Measurements from ENCODE around the gene ANXA7. TPM values are rescaled to one million over a fixed set of nuclear protein-coding genes. Genes with fewer than 3 reads are reported as not detected.

ANXA7 gene
- total and polyA plus RNA-seq, 2 donors (not counting 3 experiments of a cell fraction or from before 2014, with no cell fraction given): 56.5 to 81.6 TPM

DNA sequence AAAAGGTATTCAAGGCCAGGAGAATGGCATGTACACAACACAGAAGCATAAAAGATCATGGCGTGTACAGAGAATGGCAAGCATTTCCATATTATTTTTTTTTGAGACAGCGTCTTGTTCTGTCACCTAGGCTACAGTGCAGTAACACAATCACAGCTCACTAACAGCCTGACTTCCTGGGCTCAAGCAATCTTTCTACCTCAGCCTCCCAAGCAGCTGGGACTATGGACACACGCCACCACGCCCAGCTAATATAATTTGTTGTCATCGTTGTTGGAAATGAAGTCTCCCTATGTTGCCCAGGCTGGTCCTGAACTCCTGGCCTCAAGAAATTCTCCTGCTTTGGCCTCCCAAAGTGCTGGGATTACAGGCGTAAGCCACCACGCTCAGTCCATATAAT lies 27.3 kb downstream of the ANXA7 start:
- Histone ChIP-seq H3K9ac (replicated peaks; ENCODE audit: extremely low read depth, insufficient read depth, low read length) (no peak overlapping the region), H2AFZ (ENCODE audit: low read depth, low read length) (no peak overlapping the region), H3K27ac (ENCODE audit: insufficient read depth, low read depth, low read length) (no peak overlapping the region), H3K36me3 (ENCODE audit: control insufficient read depth in 2 of 2, extremely low read depth in 1 of 2, insufficient read depth in 2 of 2, low read length in 2 of 2) (peaks cover 10 to 11% of the 10 kb centered on the region in 2 experiments), H3K27me3 (ENCODE audit: control insufficient read depth in 2 of 2, insufficient read depth in 2 of 2, low read length in 2 of 2) (no peaks in the 10 kb centered on the region), H3K9me3 (replicated peaks; ENCODE audit: control insufficient read depth, insufficient read depth, low read length) (no peaks in the 10 kb centered on the region), H4K20me1 (replicated peaks; ENCODE audit: control insufficient read depth, extremely low read depth, insufficient read depth, low read length) (peaks cover 2% of the 10 kb centered on the region), H3K4me2 (ENCODE audit: insufficient read depth, low read length) (no peak overlapping the region), H3K9me1 (replicated peaks; ENCODE audit: control insufficient read depth, extremely low read depth, insufficient read depth, low read length) (no peaks in the 10 kb centered on the region), H3K79me2 (ENCODE audit: control insufficient read depth, insufficient read depth, low read length) (no peaks in the 10 kb centered on the region), H3K4me3 (replicated peaks in 1 of 3; ENCODE audit: insufficient read depth in 1 of 3, low read depth in 1 of 3, low read length in 3 of 3) (no peak overlapping the region), H3K4me1 (ENCODE audit: control insufficient read depth, extremely low read depth, insufficient read depth, low read length) (no peaks in the 10 kb centered on the region)
- ChIA-PET POLR2A (no interaction called here), CTCF (no interaction called here)
- dilution Hi-C loops (cut with MboI; ENCODE audit: extremely low pct_ligation_motif_present, low sequenced_read_pairs) (no loop called here), intact Hi-C loops (cut with micrococcal nuclease) (no loop called here)
- DNase-seq (ENCODE audit: low read depth, low spot score): no peak
- BruUV-seq (replicated peaks): no TSS peak
- FAIRE-seq: no peak
- TF ChIP-seq FOS (IDR thresholded peaks at IDR 0.05; ENCODE audit: borderline replicate concordance, insufficient read depth, low read length): no peak

DNA sequence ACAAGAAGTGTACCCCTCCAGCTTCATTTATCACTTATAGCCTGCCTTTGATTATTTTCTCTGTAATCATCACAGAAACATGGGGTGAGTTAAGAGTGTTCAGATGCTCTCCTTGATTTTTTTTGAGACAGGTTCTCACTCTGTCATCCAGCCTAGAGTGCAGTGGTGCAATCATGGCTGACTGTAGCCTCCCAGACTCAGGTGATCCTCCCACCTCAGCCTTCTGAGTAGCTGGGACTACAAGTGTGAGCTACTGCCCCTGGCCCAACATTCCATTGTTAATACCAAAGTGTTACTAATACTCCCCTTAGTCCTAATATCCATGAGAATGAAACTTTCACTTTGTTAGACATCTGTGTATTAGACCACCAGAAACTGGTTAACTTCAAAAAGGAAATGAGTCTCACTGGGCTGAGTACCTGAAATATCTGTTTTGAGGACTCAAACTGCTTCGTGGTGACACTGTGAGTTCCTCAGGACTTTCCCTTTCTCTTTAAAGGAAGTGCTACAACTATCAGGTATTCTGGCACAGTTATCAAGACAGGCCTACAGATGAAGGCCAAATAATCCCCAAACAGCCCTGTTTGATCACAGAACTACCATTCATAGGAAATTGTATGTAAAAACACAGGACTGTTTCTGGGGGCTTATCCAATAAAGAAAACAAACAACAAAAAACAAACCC lies 34.7 kb downstream of the ANXA7 start:
- dilution Hi-C loops (cut with MboI; ENCODE audit: extremely low pct_ligation_motif_present, low sequenced_read_pairs): no loop called here
- FAIRE-seq: no peak

More for the DNA sequence above, 34.7 kb downstream of the ANXA7 start:
- TF ChIP-seq EZH2 (IDR thresholded peaks at IDR 0.05; ENCODE audit: borderline replicate concordance, low read depth, low read length, severe bottlenecking) (no peak), JUN (IDR thresholded peaks at IDR 0.05; ENCODE audit: borderline replicate concordance, insufficient read depth, insufficient read length, low read depth) (no peak), MYC (IDR thresholded peaks at IDR 0.05; ENCODE audit: low read depth, low read length) (no peak), GATA2 (IDR thresholded peaks at IDR 0.05; ENCODE audit: insufficient read depth, insufficient read length, low read depth, low read length) (no peak), POLR2AphosphoS5 (IDR thresholded peaks at IDR 0.05; ENCODE audit: insufficient read depth, low read depth, low read length) (no peak), FOS (IDR thresholded peaks at IDR 0.05; ENCODE audit: borderline replicate concordance, insufficient read depth, low read length) (no peak), POLR2A (IDR thresholded peaks at IDR 0.05; ENCODE audit: low read depth, low read length) (no peak)
- TF ChIP-seq, protein P1, sequence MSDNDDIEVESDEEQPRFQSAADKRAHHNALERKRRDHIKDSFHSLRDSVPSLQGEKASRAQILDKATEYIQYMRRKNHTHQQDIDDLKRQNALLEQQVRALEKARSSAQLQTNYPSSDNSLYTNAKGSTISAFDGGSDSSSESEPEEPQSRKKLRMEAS (IDR thresholded peaks at IDR 0.05; ENCODE audit: insufficient read depth, insufficient read length): no peak
- TF ChIP-seq, protein P2, sequence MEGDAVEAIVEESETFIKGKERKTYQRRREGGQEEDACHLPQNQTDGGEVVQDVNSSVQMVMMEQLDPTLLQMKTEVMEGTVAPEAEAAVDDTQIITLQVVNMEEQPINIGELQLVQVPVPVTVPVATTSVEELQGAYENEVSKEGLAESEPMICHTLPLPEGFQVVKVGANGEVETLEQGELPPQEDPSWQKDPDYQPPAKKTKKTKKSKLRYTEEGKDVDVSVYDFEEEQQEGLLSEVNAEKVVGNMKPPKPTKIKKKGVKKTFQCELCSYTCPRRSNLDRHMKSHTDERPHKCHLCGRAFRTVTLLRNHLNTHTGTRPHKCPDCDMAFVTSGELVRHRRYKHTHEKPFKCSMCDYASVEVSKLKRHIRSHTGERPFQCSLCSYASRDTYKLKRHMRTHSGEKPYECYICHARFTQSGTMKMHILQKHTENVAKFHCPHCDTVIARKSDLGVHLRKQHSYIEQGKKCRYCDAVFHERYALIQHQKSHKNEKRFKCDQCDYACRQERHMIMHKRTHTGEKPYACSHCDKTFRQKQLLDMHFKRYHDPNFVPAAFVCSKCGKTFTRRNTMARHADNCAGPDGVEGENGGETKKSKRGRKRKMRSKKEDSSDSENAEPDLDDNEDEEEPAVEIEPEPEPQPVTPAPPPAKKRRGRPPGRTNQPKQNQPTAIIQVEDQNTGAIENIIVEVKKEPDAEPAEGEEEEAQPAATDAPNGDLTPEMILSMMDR (IDR thresholded peaks at IDR 0.05; ENCODE audit: extremely low read depth in 1 of 2, insufficient read depth in 1 of 2, low read depth in 1 of 2, low read length in 2 of 2): no peak
- intact Hi-C loops (cut with micrococcal nuclease): no loop called here
- H3K9ac ChIP-seq (replicated peaks; ENCODE audit: extremely low read depth, insufficient read depth, low read length): no peak overlapping the region
- ChIA-PET POLR2A (no interaction called here), CTCF (interaction anchor here (1.0 kb wide), 1 partner anchor 16 kb away, joined by 3 read pairs; no protein-coding TSS in a partner anchor)
- no peaks in the 10 kb centered on the region for H3K4me1 ChIP-seq (ENCODE audit: control insufficient read depth, extremely low read depth, insufficient read depth, low read length)
- no peaks in the 10 kb centered on the region for H3K9me1 ChIP-seq (replicated peaks; ENCODE audit: control insufficient read depth, extremely low read depth, insufficient read depth, low read length)
- H4K20me1 ChIP-seq (replicated peaks; ENCODE audit: control insufficient read depth, extremely low read depth, insufficient read depth, low read length): no peaks in the 10 kb centered on the region
- H3K27me3 ChIP-seq (ENCODE audit: control insufficient read depth in 2 of 2, insufficient read depth in 2 of 2, low read length in 2 of 2): no peaks in the 10 kb centered on the region
- no peak overlapping the region for H2AFZ ChIP-seq (ENCODE audit: low read depth, low read length)
- H3K4me2 ChIP-seq (ENCODE audit: insufficient read depth, low read length): no peak overlapping the region
- no TSS peak for BruUV-seq (replicated peaks)
- peaks cover 3 to 14% of the 10 kb centered on the region in 2 experiments for H3K36me3 ChIP-seq (ENCODE audit: control insufficient read depth in 2 of 2, extremely low read depth in 1 of 2, insufficient read depth in 2 of 2, low read length in 2 of 2)
- no peaks in the 10 kb centered on the region for H3K79me2 ChIP-seq (ENCODE audit: control insufficient read depth, insufficient read depth, low read length)
- no peak overlapping the region for H3K27ac ChIP-seq (ENCODE audit: insufficient read depth, low read depth, low read length)
- no peak for DNase-seq (ENCODE audit: low read depth, low spot score)
- H3K4me3 ChIP-seq (replicated peaks in 1 of 3; ENCODE audit: insufficient read depth in 1 of 3, low read depth in 1 of 3, low read length in 3 of 3): no peak overlapping the region
- no peaks in the 10 kb centered on the region for H3K9me3 ChIP-seq (replicated peaks; ENCODE audit: control insufficient read depth, insufficient read depth, low read length)

Measured in endothelial cell of umbilical vein (primary cell).